Measurements from ENCODE around the gene APOM.

APOM gene

DNA sequence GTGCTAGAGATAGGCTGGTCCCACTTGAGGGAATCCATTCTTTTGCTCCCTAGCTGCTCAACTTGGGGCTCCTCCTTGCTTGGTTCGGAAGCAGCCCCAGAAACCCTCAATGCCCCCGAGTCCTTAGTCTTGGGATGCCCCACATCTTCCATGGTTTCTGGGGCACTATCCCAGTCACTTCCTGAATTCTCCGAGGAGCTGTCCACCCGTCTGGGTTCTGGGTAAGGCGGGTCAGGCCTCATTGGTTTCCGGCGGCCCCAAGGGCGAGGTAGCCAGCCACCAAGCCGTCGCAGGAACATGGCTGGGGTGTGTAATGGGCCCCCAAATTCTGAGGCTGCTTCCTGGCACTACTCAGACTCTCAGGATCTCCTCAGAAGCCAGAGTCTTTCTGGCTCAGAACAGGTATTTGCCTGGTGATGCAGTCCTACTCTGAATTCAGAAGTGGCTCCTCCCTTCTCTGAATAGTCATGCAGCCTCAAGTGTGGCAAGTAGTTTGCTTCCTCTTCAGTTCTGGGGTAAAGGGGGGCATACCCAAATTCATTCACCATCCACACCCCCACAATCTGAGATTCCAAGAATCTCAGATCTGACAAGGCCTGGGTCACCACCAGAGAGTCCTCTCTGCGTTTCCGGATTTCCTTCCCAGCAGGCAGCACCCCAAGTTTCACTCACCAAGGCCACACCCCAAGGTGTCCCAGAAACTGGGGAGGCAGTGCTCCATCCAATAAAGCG is 4.1 kb downstream of the APOM start:
- DNase-seq, result peak; percentile 43

DNA sequence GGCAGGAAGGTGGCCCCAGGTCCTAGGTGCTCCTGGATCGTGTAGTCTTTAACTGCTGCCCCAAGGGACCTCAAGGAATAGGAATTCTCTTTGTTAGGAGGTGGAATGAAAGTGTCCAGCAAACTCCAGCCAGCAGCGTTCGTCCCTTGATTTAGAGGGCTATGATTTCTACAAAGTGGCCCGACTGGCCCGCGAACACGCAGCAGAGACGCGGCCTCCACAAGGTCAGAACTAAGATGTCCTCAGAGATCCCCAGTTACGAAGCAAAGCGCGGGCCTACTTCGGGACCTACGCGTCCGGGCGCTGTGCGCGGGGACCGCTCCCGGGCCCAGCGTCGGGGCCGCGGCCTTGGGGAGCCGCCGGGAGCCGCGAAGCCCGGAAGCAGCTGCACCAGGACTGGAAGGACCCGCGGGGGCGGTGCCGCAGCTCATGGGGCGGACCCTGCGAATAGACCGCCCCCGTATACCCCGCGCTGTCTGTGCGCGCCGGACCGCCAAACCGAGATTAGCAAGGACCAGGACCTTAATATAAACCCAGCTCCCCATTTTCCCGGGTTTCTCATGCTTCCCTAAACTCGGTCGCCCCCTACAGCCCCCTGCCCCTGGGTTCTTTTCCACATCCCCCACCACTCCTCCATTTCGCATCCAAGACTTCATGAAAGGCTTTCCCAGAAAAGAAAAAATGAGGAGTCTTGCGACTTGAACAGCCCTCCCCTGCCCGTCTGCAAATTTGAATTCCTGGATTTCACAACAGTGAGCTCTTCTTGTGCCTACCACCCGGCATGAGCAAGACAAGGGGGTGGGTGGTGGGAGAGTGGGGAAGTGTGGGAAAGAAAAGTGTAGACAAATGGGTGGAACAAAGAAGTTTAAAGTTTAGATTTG is 4.9 kb downstream of the APOM start, which contains the start of gene C6orf47:
Gene C6orf47, minus strand, starts transcription at position 398 of the 881 bp plus-strand sequence. CDS start 831 bp downstream, outside the sequence.
- peak; percentile 81 for DNase-seq

DNA sequence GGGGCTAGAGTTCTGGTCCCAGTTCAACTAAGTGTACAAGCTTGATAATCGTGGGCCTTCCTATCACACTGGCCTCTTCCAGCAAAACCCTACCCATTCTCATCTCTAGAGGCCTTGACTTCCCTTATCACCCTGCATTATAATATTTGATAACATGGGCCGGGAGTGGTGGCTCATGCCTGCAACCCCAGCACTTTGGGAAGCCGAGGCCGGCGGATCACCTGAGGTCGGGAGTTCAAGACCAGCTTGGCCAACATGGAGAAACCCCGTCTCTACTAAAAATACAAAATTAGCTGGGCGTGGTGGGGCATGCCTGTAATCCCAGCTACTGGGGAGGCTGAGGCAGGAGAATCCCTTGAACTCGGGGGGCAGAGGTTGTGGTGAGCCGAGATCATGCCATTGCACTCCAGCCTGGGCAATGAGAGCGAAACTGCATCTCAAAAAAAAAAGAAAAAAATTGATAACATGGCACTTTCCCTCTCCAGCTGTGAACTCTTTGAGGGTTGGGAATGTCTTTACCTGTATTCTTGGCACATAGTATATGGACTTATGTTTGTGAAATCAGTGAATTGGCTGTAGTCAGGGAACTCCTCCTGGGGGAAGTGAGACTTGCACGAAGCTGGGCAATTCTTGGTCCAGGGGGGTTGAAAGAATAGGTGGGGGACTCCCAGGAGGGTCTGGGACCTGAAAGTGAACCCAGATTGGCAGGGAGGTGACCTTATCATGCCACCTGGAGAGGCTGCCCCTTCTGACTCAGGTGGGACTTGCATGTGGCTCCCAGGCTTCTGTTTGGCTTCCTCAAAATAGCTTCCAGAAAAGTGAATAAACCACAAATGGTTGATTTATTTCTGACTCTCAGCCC is 5.8 kb downstream of the APOM start:
- DNase-seq, result no peak

DNA sequence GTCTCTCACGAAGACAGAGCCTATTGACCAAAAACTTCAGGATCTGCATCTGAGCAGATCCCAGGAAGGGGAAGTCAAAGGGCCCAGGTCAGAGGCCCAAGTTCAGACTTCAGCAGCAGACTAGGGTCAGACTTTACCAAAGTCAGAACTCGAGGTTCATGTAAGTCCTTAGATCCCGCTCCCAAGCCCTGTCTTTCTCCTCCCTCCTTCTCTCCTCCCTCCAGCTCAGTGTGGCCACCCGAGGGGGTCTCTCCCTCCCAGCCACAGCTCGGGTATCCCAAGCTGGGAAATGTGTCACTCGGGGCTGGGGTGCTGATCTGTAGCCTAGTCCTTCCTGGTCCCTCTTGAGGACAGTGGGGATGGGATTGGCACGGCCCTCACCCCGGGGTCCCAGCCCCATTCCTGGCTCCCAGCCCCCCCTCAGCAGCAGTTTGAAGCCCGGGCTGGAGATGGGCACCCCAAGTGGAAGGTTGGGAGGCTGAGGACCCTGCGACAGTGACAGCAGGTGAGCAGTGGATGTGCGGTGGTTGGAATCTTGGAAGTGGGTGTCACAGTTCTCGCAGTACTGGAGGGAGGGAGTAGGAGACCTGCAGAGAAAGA is 6.5 kb downstream of the APOM start:
- DNase-seq, result no peak

DNA sequence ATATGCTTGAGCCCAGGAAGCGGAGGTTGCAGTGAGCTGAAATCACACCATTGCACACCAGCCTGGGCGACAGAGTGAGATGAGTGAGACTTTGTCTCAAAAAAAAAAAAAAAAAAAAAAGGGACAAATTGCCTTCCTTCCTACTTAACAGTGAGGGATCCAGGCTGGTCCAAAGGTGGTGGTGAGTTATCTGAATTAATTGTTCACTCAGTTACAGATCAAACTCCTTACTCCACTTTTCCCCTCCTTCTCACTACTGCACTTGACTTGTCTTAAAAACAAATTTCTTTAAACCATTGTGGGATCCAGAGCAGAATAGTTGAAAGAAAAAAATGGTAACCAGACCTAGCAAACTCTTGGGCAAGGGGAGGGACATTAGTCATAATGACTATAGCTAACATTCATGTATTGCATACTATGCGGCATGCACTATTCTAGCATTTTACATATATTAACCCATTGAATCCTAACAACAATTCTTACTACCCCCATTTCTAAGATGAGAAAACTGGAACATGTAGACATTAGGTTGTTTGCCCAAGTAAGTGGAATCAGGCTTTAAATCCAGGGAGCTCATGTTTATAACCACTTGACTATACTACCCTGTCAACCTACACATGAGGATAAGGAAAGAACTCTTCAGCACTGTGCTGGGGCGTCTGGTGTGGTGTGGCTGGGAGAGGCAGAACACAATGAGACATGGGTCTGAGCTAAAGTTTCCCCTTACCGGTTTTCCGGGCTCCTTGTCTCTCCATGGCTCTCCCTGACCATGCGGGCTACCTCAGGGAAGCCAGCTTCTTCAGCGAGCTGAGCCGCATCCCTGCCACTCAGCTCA is 7.6 kb downstream of the APOM start:
- DNase-seq, result no peak

DNA sequence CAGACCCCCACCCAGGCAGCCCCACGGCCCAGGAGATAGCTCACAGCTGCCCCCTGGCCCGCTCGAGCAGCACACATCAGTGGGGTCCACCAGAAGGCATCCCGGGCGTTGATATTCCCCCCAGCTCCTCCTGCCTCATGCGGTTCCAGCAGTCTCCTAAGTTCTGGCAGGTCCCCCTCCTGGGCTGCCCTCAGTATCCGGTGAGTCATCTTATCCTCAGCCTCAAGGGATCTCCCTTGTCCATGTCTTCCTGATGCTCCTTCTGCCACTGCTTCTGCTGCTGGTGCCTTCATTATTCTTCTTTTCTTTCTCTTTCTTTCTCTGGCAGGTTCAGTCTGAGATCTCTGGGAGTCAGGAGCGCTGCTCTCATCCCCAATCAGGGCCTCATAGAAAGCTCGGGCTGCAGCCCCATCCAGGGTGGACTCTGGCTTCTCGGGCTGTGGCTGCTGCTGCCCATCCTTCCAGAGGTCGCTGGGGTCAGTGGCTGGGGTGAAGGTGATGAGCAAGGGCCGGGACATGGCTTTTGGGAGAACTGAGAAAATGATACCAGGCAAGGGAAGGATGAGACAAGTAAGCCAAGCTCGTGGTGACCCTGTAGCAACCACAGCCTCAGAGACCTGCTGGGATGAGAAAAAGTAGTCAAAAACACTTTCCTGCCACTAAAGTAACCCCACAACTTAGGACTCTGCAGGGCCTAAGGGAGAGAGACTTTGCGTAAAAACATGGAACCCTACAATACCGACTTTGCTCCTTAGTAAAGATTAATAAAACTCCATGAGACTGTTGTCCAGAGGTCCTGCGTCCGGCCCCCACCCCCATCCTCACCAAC is 8.5 kb downstream of the APOM start:
- DNase-seq, result no peak

DNA sequence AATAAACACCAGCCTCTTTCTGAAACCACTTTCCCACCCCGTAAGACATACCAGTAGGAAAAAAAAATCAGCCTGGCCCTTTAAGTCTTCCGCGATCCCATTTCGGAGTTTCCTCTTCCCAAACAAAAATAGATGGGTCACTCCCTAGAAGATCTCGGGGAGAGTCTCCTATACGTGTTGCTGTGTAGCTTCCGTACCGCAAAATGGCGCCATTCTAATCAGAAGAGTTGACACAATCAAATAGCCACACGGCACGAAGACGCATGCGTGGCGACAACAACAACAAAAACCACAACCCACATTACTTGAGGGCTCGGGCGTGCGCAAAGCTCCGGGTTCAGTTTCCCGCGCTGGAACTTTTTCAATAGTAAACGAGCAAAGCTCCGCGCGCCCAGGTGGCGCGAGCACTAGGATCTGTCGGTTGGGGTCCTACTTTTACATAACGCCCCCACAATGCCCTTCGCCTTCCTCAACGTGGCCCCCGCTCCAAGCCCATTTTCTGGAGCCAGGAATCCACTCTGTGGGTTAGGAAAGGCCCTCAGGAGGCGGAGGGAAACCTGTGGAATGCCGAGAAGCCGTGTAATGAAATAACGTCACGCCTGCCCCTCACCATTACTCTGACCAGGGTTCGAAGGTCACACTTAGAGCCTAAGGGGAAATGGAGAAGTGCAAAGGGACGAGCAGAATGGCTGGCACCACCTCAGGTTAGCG is 9.3 kb downstream of the APOM start, which contains the start of gene GPANK1:
Gene GPANK1, minus strand, starts transcription at position 208 of the 711 bp plus-strand sequence. CDS start 519 bp downstream, outside the sequence.
- peak; percentile 93 for DNase-seq

DNA sequence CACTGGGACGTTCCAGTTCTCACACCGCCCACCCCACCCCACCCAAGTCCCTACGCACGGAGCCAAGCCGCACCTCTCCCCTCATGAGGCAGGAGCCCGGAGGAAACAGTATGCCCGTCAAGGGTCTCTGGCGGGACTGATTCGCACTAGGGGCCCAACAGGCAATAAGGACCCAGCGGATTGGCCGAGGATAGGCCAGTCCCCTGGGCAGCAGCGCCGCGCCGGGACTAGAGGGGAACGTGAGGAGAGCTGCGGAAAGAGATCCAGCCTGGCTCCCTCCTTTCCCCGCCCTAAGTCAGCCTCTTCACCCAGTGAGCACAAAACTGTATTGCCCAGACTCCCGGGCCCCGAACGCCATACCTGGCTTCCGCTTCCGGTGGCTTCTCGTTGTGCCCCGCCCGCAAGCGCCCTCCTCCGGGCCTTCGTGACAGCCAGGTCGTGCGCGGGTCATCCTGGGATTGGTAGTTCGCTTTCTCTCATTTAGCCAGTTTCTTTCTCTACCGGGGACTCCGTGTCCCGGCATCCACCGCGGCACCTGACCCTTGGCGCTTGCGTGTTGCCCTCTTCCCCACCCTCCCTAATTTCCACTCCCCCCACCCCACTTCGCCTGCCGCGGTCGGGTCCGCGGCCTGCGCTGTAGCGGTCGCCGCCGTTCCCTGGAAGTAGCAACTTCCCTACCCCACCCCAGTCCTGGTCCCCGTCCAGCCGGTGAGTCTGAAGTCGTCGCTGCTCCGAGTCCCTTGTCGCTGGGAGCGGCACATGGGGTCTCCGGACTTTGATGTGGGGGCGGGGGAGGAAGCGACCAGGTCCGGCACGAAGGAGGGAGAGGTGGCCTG is 10.0 kb downstream of the APOM start, which contains the start of gene CSNK2B:
Gene CSNK2B, plus strand, starts transcription at position 580 of the 836 bp plus-strand sequence. CDS start 752 bp downstream, outside the sequence.
- DNase-seq, result peak; percentile 98

DNA sequence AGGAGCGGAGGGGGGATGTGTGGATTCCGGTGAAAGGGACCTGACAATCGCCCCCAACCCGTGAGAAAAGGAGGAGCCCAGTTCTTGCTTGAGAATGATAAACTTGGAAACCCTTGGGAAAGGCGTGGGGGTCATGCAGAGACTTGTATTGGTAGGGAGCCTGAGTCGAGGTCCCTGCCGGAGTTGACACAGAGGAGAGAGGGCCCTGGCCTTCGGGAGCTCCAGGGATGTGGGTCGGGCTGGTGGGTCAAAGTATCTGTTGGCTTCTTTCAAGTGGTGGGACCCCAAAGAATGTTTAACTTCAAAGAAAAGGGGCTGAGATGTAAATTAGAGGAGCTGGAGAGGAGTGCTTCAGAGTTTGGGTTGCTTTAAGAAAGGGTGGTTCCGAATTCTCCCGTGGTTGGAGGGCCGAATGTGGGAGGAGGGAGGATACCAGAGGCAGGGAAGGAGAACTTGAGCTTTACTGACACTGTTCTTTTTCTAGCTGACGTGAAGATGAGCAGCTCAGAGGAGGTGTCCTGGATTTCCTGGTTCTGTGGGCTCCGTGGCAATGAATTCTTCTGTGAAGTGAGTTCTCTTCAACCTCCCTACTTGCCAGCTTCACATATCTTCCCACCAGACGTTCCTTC is 10.8 kb downstream of the APOM start:
- DNase-seq, result no peak

DNA sequence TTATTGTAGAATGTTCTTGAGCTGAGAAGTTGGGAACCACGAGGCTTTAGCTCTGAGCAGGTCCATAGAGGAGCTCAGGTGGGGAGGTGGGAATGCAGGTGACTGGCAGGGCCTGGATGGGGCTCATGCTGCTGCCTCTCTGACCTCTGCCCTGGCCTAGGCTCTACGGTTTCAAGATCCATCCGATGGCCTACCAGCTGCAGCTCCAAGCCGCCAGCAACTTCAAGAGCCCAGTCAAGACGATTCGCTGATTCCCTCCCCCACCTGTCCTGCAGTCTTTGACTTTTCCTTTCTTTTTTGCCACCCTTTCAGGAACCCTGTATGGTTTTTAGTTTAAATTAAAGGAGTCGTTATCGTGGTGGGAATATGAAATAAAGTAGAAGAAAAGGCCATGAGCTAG is 14.0 kb downstream of the APOM start, which contains the start of gene LY6G5B:
Gene LY6G5B, plus strand, starts transcription at position 301 of the 400 bp plus-strand sequence. CDS start 975 bp downstream, outside the sequence.
- no peak for DNase-seq

DNA sequence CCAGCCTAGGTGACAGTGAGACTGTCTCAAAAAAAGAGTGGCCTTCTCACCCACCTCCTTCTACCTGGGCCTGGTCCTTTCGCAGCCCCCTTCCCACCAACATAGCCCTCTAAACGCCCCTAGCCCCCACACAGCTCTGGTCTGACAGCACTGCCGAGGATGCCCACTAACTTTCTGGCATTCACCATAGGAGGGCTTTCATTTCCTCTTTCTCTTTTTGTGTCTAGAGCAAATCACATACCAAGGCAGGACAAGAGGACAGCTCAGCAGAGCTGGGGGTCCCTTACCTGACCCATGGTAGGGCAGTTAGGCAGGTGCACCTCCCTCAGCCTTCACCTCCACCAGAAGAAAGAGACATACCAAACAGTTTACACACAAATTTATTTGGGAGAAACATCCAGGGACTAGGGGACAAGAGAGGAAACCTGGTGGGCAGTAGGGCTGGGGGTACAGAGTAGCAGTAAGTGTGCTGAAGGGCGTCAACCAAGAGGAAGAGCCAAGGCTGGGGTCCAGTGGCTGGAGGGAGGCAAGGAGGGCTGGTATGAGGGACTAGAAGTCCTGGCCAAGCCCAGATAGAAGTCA is 20.7 kb downstream of the APOM start:
- no peak for DNase-seq

DNA sequence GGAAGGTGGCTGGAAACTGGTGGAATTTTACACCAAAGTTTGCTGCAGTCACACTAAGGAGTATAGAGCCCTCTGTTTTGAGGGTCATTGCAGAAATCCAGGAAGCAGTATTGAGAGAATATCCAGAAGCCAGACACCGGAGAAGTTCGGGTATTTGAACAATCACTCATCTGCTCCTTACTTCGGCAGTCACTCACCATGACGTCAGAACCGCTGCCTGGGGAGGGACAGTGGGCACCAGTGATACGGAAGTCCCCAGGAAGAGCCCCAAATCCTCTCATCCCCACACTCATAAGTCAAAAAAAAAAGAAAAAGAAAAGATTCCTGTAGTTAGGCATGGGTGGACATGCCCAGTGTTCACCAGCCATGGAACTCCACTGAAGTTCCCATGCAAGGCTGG is 21.2 kb downstream of the APOM start:
- no peak for DNase-seq

DNA sequence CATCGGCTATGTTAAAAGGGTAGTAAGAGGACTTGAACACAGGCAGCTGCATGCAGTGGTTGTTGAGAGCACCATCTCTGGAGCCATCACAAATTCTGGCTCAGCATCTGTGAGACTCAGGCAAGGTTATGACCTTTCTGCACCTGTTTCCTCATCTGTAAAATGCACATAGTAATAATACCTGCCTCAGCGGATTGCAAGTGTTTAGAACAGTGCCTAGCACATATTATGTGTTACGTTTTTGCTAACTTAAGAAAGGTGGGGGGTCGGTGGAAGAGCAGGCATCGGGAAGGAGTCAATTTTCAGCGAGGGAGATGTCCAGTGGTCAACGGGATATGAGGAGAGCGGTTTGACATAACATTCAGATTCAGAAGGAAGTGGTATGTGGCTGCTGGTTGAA is 22.3 kb downstream of the APOM start:
- no peak for DNase-seq

DNA sequence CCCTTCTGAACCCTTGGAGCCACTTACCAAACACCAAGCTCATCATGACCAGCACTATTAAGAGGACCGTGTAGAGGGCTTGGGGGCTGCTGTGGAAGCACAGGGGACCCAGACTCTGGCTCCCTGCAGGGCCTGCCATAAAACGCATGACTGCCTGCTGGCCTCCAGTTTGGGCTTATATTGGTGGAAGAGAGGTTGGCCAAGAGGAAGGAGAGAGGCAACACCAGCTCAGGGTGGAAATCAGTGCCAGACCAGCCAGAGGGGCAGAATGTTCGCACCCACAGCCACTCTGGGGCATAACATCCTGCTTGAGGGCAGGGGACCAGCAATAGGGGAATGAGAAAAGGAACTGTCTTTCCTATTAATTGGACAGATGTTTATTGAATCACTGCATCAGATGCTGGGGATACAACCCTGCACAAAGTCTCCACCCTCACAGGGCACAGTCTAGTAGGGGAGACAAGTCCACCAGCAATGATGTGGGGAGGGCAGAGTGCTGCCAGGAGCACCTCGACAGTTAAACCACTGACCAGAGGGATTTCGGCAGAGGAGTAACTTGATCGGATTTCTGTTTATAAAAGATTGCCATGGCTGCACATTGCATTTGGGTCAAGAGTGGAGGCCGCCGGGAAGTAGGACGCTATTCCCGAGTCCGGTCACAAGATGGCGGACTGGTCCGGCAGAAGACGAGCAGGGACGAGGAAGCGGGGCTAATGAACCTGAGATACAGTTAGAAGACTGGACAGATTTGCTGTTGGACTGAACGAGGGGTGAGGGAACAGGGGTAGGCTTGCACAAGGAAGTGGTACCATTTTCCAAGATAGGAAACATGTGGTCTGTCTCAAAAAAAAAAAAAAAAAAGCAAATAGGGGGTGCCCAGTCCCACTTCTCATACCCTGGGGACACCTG is 24.8 kb downstream of the APOM start, which contains the start of gene LY6G5C:
Gene LY6G5C, minus strand, starts transcription at position 842 of the 909 bp plus-strand sequence. Its CDS starts 694 bp downstream, at position 148.
- DNase-seq, result peak; percentile 79

DNA sequence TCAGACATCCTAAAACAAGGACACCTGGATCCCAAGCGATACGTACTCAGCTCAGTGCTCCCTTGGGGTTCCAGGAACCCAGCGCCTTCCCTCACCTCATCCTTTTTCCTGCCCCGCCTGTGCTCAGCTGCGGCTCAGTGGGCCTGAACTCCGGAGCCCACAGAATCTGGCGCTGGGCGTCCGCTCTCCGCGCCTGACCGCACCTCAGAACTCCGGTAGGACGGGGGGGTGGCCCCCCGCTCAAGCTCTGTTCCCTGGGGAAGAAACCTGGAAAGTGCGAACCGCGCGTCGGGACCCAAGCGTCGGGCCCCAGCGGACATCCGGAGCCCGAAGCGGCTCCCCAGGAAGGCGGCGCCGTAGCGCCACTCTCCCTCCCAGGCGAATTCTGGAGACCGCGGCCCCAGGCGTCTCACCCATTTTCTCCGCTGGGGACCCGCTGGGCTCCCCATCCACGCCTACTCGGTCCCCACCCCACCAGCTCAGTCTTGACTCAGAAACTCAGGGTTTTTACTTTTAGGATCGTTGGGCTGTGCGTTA is 25.5 kb downstream of the APOM start:
- DNase-seq, result peak; percentile 41

DNA sequence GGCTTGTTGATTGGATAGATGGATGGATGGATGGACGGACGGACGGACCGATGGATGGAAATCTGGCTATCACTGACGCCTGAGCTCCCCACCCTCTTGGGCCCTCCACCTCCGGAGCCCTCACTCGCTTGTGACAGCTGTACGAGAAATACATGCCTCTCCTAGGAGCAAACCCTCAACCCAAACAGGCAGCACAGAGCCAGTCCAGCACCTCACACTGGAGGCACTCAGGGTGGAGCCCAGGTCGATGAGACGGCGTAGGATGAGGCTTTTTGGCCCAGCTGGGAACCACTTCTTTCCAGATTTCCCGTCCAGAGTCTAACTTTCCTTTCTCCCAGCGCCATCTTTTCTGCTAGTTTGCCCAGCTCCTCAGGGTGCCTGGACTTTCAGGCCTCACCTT is 27.9 kb downstream of the APOM start:
- no peak for DNase-seq
